ENCODE results near the gene THEMIS2. TPM values are rescaled to one million over a fixed set of nuclear protein-coding genes. Genes with fewer than 3 reads are reported as not detected.

Gene THEMIS2
- total RNA-seq, 1 donor from 2014 or later = 2.1 TPM

DNA sequence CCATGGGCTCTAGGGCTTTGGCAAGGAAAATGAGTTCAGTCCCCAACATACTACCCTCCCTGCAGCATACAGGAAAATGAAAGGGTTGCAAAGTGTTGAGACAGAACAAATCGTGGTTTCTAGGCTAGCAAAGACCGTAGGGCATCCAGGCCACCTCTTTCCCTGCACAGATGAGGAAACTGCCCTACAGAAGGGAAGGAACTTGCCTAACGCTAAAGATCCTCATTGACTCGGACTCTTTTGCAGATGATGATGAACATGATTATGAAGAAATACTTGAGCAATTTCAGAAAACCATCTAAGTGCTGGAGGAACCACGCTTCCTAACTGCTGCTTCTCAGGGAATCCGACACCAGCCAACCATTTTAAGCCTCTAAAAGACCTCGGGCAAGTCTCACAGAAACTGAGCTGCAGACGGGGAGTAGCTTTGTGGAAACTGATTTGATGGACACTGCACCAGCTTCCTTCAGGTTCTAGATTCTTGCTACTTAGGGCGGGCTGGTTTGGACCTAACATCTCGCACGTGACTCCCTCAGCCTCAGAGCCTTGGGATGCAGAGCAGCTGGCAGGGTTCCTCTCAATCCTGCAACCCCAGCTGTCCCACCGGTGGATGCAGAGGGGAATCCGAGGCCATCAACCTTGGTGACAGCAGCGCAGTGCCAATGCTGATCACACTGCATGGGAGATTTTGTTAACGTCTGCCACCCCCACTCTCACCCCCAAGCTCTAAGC, 13.4 kb downstream of the THEMIS2 start:
- H3K36me3 ChIP-seq (ENCODE audit: control insufficient read depth, insufficient read depth, low read length) = peaks cover 3% of the 10 kb centered on the region
- no peaks in the 10 kb centered on the region for H3K27me3 ChIP-seq (ENCODE audit: control insufficient read depth, insufficient read depth, low read length)
- DNase-seq (ENCODE audit: low read depth) (no peak), FAIRE-seq (peak; percentile 52)
- TF ChIP-seq, protein P1, sequence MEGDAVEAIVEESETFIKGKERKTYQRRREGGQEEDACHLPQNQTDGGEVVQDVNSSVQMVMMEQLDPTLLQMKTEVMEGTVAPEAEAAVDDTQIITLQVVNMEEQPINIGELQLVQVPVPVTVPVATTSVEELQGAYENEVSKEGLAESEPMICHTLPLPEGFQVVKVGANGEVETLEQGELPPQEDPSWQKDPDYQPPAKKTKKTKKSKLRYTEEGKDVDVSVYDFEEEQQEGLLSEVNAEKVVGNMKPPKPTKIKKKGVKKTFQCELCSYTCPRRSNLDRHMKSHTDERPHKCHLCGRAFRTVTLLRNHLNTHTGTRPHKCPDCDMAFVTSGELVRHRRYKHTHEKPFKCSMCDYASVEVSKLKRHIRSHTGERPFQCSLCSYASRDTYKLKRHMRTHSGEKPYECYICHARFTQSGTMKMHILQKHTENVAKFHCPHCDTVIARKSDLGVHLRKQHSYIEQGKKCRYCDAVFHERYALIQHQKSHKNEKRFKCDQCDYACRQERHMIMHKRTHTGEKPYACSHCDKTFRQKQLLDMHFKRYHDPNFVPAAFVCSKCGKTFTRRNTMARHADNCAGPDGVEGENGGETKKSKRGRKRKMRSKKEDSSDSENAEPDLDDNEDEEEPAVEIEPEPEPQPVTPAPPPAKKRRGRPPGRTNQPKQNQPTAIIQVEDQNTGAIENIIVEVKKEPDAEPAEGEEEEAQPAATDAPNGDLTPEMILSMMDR (IDR thresholded peaks at IDR 0.05; ENCODE audit: insufficient read depth, low read length, severe bottlenecking) = no peak
- no peak overlapping the region for H3K4me3 ChIP-seq (ENCODE audit: low read depth, low read length)

DNA sequence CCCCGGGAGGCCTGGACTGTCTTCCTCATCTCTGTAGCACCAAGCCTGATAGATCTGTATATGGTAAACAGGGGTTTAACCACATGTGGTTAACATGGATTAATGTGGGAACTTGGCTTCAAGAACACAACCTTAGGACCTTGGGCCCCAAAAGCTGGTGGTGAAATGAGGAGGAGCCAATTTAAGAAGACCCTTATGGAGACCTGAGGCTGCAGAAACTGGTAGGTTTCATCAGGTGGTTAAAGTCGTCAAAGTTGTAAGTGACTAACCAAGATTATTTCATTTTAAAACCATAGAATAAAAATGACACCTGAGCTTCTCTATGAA, 14.0 kb downstream of the THEMIS2 start:
- no peak for FAIRE-seq
- no peak for DNase-seq (ENCODE audit: low read depth)
- Histone ChIP-seq H3K4me3 (ENCODE audit: low read depth, low read length) (no peak overlapping the region), H3K36me3 (ENCODE audit: control insufficient read depth, insufficient read depth, low read length) (peaks cover 3% of the 10 kb centered on the region), H3K27me3 (ENCODE audit: control insufficient read depth, insufficient read depth, low read length) (no peaks in the 10 kb centered on the region)
- TF ChIP-seq, protein P1 (IDR thresholded peaks at IDR 0.05; ENCODE audit: insufficient read depth, low read length, severe bottlenecking) = no peak

DNA sequence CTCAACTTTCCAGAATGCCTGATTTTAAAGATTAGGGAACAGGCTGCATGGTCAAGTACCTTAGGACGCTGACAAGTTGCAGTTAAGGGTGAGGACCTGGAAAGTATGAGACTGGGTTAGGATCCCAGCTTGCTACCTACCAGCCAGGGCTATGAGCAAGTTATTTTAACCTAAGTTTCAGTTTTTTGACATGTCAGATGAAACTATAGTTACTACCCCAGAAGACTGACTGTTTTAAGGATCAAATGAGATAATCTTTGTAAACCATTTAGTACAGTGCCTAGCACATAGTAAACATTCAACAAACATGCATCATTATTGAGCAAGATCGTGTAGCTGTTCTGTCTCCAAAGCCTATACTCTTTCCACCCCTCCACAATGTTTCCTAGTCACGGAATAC, 14.4 kb downstream of the THEMIS2 start:
- TF ChIP-seq, protein P1 (IDR thresholded peaks at IDR 0.05; ENCODE audit: insufficient read depth, low read length, severe bottlenecking) = no peak
- H3K36me3 ChIP-seq (ENCODE audit: control insufficient read depth, insufficient read depth, low read length) = peaks cover 3% of the 10 kb centered on the region
- DNase-seq (ENCODE audit: low read depth) (no peak), FAIRE-seq (no peak)
- H3K4me3 ChIP-seq (ENCODE audit: low read depth, low read length) = no peak overlapping the region
- H3K27me3 ChIP-seq (ENCODE audit: control insufficient read depth, insufficient read depth, low read length) = no peaks in the 10 kb centered on the region

DNA sequence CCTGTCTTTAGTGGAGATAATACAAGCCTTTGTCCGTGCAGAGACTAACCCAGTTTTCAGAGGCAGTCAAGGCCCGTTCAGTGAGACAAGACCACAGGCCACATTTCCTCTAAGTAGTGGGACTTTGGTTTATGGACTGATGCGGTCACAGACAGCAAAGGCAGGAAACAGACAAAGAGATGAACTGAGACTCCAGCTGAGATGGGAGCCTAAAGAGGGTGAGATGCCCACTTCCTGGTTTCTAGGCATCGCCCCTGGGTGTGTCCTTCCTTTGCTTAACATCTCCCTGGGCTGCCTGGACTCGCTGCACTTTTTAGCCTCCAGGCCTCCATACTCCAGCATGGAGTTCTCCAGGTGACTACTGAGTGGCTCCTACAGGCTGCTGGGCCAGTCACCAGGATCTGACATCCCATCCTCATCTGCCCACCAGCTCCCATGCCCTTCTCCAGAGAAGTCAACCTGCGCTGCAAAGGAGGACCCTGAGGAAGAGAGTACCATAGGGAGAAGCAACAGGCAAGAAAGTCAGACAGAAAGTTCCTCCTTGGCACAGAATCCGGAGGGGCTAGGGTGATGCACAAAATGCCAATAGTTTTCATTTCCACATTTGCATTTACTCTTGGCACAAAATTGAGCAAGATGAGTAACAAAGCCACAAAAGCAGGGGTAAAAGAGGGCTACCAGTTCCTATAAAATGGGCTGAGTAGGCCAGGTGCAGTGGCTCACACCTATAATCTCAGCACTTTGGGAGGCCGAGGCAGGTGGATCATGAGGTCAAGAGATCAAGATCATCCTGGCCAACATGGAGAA, 15.1 kb downstream of the THEMIS2 start:
- FAIRE-seq = no peak

DNA sequence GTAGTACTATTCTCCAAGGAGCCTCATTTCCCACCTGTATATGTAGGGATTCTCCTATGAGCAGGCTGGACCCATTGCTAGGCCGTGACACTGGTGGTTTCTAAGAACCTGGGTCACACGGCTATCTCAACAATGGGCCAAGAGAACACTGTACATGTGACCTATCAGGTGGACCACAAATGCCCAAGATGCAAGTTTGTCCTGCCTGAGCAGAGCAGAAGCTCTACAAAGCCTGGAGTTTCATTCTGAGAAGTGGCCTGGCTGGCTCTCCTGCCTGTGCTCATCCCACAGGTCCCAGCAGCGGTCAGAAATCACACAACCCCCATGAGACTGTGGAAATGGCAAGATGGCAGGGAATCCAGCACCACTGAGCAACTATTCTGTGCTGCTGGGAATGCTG, 17.2 kb downstream of the THEMIS2 start:
- Histone ChIP-seq H3K27me3 (ENCODE audit: control insufficient read depth, insufficient read depth, low read length) (no peaks in the 10 kb centered on the region), H3K4me3 (ENCODE audit: low read depth, low read length) (no peak overlapping the region), H3K36me3 (ENCODE audit: control insufficient read depth, insufficient read depth, low read length) (peaks cover 4% of the 10 kb centered on the region)
- FAIRE-seq (no peak), DNase-seq (ENCODE audit: low read depth) (no peak)
- TF ChIP-seq, protein P1 (IDR thresholded peaks at IDR 0.05; ENCODE audit: insufficient read depth, low read length, severe bottlenecking) = no peak

More for the DNA sequence above, 15.1 kb downstream of the THEMIS2 start:
- Histone ChIP-seq H3K36me3 (ENCODE audit: control insufficient read depth, insufficient read depth, low read length) (peaks cover 2% of the 10 kb centered on the region), H3K27me3 (ENCODE audit: control insufficient read depth, insufficient read depth, low read length) (no peaks in the 10 kb centered on the region), H3K4me3 (ENCODE audit: low read depth, low read length) (no peak overlapping the region)
- TF ChIP-seq, protein P1 (IDR thresholded peaks at IDR 0.05; ENCODE audit: insufficient read depth, low read length, severe bottlenecking) = no peak
- DNase-seq (ENCODE audit: low read depth) = no peak

Data from bronchial epithelial cell (primary cell).